HCT116 (cell line): ENCODE results near the gene PM20D2. TPM values are rescaled to one million over a fixed set of nuclear protein-coding genes. Genes with fewer than 3 reads are reported as not detected.

ENCODE experiments used
- ATAC-seq: fragments of 200-7000 bp; cut with Tn5 transposase; 2 replicates; pipeline ENCODE4 v1.9.1; 2020; ENCODE audit warnings: mild to moderate bottlenecking, moderate library complexity
- BruUV-seq: library from RNA; stranded (reverse); fragments of 400-500 nt; replicated peaks from 2 replicates; lab custom pipeline; 2021; lab: Mats Ljungman, UMichigan
- CTCF ChIA-PET: fragments of 300-600 bp; sonication (Branson Sonifier 250); formaldehyde crosslinking; loops from one replicate; lab custom pipeline; 2021; ENCODE audit warnings: antibody characterized with exemption; lab: Charles Lee
- POLR2A ChIA-PET: fragments of 300-600, 350-600 bp; sonication (Branson Sonifier 250); formaldehyde crosslinking; loops from one replicate; lab custom pipeline; 2021; ENCODE audit warnings: antibody characterized with exemption; lab: Charles Lee
- RAD21 ChIA-PET, 2 experiments: fragments of 300-600 bp; sonication (Branson Sonifier 250); formaldehyde crosslinking; loops; one replicate each; lab custom pipeline; 2023; ENCODE audit warnings: low total read pairs in 2 of 2; ENCODE audit not compliant: uncharacterized antibody in 2 of 2, unreplicated experiment in 2 of 2, low non-redundant PET in 1 of 2; lab: Charles Lee
- DNase-seq: peaks from one replicate; pipeline ENCODE4 v3.0.0-alpha.2; 2010; ENCODE audit warnings: low read depth, low spot score
- H2AFZ ChIP-seq: fragments of 200-600 bp; shearing (Covaris generic), sonication (generic); 2 replicates; pipeline ENCODE4 v1.6.1; 2017; ENCODE audit warnings: low read depth, mixed run types, mixed read lengths, antibody characterized with exemption, low read length; ENCODE audit not compliant: poor library complexity, severe bottlenecking
- H3K27ac ChIP-seq: 2 replicates; pipeline ENCODE4 v1.5.1; 2012; ENCODE audit warnings: low read depth, low read length
- H3K27me3 ChIP-seq: fragments of 200-600 bp; sonication (generic); 2 replicates; pipeline ENCODE4 v1.6.1; 2016; ENCODE audit warnings: mixed run types, low read length, mixed read lengths; ENCODE audit not compliant: insufficient read depth
- H3K36me3 ChIP-seq, 2 experiments: fragments of 200-500 bp in 1 of 2; fragments of 200-600 bp in 1 of 2; sonication (Bioruptor generic) in 1 of 2; sonication (generic) in 1 of 2; 2 replicates each; pipeline versions ENCODE4 v1.5.1 to v1.6.1; 2014 to 2016; ENCODE audit warnings: low read length in 2 of 2, inconsistent platforms in 1 of 2, mixed read lengths in 1 of 2, mixed run types in 1 of 2; ENCODE audit not compliant: insufficient read depth in 2 of 2, control insufficient read depth in 1 of 2
- H3K4me1 ChIP-seq, 2 experiments: fragments of 200-600 bp in 1 of 2; sonication (generic) in 1 of 2; 2 replicates each; pipeline versions ENCODE4 v1.5.1 to v1.6.1; 2012 to 2017; ENCODE audit warnings: low read length in 2 of 2, inconsistent platforms in 1 of 2, mild to moderate bottlenecking in 1 of 2, mixed read lengths in 1 of 2, mixed run types in 1 of 2, moderate library complexity in 1 of 2; ENCODE audit not compliant: insufficient read depth in 2 of 2, control insufficient read depth in 1 of 2
- H3K4me2 ChIP-seq: fragments of 200-600 bp; sonication (generic); 2 replicates; pipeline ENCODE4 v1.6.1; 2017; ENCODE audit warnings: mixed run types, low read length, mixed read lengths
- H3K4me3 ChIP-seq, 2 experiments: fragments of 200-600 bp in 1 of 2; sonication (generic) in 1 of 2; replicated peaks in 1 of 2; 2 replicates each; pipeline ENCODE4 v1.5.1; 2011 to 2016; ENCODE audit warnings: low read length in 2 of 2, control low read depth in 1 of 2, low read depth in 1 of 2, mild to moderate bottlenecking in 1 of 2, mixed read lengths in 1 of 2, mixed run types in 1 of 2
- H3K79me2 ChIP-seq: fragments of 200-600 bp; sonication (generic); 2 replicates; pipeline ENCODE4 v1.6.1; 2017; ENCODE audit warnings: mild to moderate bottlenecking, mixed run types, low read length, moderate library complexity, mixed read lengths; ENCODE audit not compliant: insufficient read depth
- H3K9ac ChIP-seq: fragments of 200-600 bp; sonication (generic); 2 replicates; pipeline ENCODE4 v1.6.1; 2016; ENCODE audit warnings: low read length, mixed read lengths
- H3K9me2 ChIP-seq: fragments of 200-600 bp; sonication (generic), shearing (Covaris generic); 2 replicates; pipeline ENCODE4 v1.6.1; 2017; ENCODE audit warnings: mixed run types, mild to moderate bottlenecking, moderate library complexity; ENCODE audit not compliant: insufficient read depth
- H3K9me3 ChIP-seq, 2 experiments: fragments of 200-500 bp in 1 of 2; fragments of 200-600 bp in 1 of 2; sonication (Bioruptor generic) in 1 of 2; sonication (generic) in 1 of 2; 2 replicates each; pipeline ENCODE4 v1.6.1; 2014 to 2017; ENCODE audit warnings: low read length in 2 of 2, mixed read lengths in 2 of 2, inconsistent platforms in 1 of 2, low read depth in 1 of 2, mild to moderate bottlenecking in 1 of 2, mixed run types in 1 of 2, moderate library complexity in 1 of 2; ENCODE audit not compliant: control insufficient read depth in 1 of 2, insufficient read depth in 1 of 2
- H4K20me1 ChIP-seq: fragments of 200-600 bp; sonication (generic), shearing (Covaris generic); 2 replicates; pipeline ENCODE4 v1.6.1; 2017; ENCODE audit warnings: mixed run types, mild to moderate bottlenecking, moderate library complexity; ENCODE audit not compliant: insufficient read depth
- EGR1 ChIP-seq: IDR thresholded peaks from 2 replicates; pipeline ENCODE4 v1.6.1; 2012; ENCODE audit warnings: low read depth
- JUND ChIP-seq: IDR thresholded peaks from 2 replicates; pipeline ENCODE4 v1.6.1; 2012
- POLR2AphosphoS5 ChIP-seq: IDR thresholded peaks from 2 replicates; pipeline ENCODE4 v1.6.1; 2011; ENCODE audit warnings: mild to moderate bottlenecking, low read depth, low read length, moderate library complexity
- RAD21 ChIP-seq: IDR thresholded peaks from 2 replicates; pipeline ENCODE4 v1.6.1; 2012; ENCODE audit warnings: low read depth, mild to moderate bottlenecking
- SIN3A ChIP-seq: IDR thresholded peaks from 2 replicates; pipeline ENCODE4 v1.6.1; 2012; ENCODE audit warnings: low read depth
- ZFX ChIP-seq: fragments of 450-650 bp; IDR thresholded peaks from 2 replicates; pipeline ENCODE4 v1.6.1; 2017
- ZNF274 ChIP-seq: fragments of 200-500 bp; sonication (Bioruptor generic); IDR thresholded peaks from 2 replicates; pipeline ENCODE4 v1.6.1; 2014; ENCODE audit warnings: mild to moderate bottlenecking, low read depth, low read length, inconsistent platforms
- intact Hi-C: fragments of 100-400 bp; cut with micrococcal nuclease; formaldehyde crosslinking; loops from 2 replicates; pipeline ENCODE4 v1.10.0; 2022
- total RNA-seq: library from RNA; stranded (reverse); gene quantifications from one replicate; pipeline ENCODE4 v1.2.1, GENCODE V29; 2021; ENCODE audit not compliant: unreplicated experiment
- TF ChIP-seq, protein P1 (sequence below): IDR thresholded peaks from 2 replicates; pipeline ENCODE4 v1.6.1; 2011; ENCODE audit warnings: mild to moderate bottlenecking, low read length, moderate library complexity; ENCODE audit not compliant: insufficient replicate concordance; ENCODE audit errors: extremely low read depth
- TF ChIP-seq, protein P2 (sequence below), 3 experiments: fragments of 200-600 bp in 1 of 3; sonication (generic) in 1 of 3; IDR thresholded peaks in 2 of 3; conservative IDR thresholded peaks in 1 of 3; 2 replicates each; pipeline ENCODE4 v1.5.1; 2012 to 2017; ENCODE audit warnings: low read depth in 2 of 3, low read length in 2 of 3, antibody characterized with exemption in 1 of 3, borderline replicate concordance in 1 of 3, control low read depth in 1 of 3, mild to moderate bottlenecking in 1 of 3, mixed read lengths in 1 of 3, mixed run types in 1 of 3, moderate library complexity in 1 of 3; ENCODE audit not compliant: insufficient read depth in 1 of 3
- TF ChIP-seq, protein P3 (sequence below): IDR thresholded peaks from 2 replicates; pipeline ENCODE4 v1.6.1; 2012
- TF ChIP-seq, protein P4 (sequence below): IDR thresholded peaks from 2 replicates; pipeline ENCODE4 v1.6.1; 2012

The PM20D2 gene
- total RNA-seq, 1 experiment from 2014 or later = 29.2 TPM

DNA sequence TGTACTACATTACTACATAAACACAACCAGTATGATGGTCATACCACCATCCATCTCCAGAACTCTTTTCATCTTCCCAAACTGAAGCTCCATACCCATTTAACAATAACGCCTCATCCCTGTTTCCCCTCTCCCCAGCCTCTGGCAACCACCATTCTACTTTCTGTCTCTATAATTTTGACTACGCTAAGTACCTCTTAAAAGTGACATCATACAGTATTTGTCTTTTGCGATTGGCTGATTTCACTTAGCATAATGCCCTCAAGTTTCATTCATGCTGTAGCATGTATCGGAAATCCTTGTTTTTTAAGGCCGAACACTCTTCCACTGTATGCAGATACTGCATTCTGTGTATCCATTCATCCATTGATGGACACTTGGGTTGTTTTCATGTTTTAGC lies 41.6 kb downstream of the PM20D2 start:
- RAD21 ChIA-PET = no interaction called here
- no peak for ATAC-seq

More for the DNA sequence above, 41.6 kb downstream of the PM20D2 start:
- no peaks in the 10 kb centered on the region for H3K4me1 ChIP-seq
- H3K9ac ChIP-seq = no peak overlapping the region
- DNase-seq = no peak
- H3K9me2 ChIP-seq = no peaks in the 10 kb centered on the region
- H3K27ac ChIP-seq = no peak overlapping the region
- no peaks in the 10 kb centered on the region for H3K36me3 ChIP-seq
- no peak overlapping the region for H2AFZ ChIP-seq
- H3K4me3 ChIP-seq = no peak overlapping the region
- TF ChIP-seq, protein P1, sequence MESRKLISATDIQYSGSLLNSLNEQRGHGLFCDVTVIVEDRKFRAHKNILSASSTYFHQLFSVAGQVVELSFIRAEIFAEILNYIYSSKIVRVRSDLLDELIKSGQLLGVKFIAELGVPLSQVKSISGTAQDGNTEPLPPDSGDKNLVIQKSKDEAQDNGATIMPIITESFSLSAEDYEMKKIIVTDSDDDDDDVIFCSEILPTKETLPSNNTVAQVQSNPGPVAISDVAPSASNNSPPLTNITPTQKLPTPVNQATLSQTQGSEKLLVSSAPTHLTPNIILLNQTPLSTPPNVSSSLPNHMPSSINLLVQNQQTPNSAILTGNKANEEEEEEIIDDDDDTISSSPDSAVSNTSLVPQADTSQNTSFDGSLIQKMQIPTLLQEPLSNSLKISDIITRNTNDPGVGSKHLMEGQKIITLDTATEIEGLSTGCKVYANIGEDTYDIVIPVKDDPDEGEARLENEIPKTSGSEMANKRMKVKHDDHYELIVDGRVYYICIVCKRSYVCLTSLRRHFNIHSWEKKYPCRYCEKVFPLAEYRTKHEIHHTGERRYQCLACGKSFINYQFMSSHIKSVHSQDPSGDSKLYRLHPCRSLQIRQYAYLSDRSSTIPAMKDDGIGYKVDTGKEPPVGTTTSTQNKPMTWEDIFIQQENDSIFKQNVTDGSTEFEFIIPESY = no peak
- TF ChIP-seq POLR2AphosphoS5 (no peak), ZFX (no peak), EGR1 (no peak), RAD21 (no peak), SIN3A (no peak), ZNF274 (no peak), JUND (no peak)
- TF ChIP-seq, protein P2, sequence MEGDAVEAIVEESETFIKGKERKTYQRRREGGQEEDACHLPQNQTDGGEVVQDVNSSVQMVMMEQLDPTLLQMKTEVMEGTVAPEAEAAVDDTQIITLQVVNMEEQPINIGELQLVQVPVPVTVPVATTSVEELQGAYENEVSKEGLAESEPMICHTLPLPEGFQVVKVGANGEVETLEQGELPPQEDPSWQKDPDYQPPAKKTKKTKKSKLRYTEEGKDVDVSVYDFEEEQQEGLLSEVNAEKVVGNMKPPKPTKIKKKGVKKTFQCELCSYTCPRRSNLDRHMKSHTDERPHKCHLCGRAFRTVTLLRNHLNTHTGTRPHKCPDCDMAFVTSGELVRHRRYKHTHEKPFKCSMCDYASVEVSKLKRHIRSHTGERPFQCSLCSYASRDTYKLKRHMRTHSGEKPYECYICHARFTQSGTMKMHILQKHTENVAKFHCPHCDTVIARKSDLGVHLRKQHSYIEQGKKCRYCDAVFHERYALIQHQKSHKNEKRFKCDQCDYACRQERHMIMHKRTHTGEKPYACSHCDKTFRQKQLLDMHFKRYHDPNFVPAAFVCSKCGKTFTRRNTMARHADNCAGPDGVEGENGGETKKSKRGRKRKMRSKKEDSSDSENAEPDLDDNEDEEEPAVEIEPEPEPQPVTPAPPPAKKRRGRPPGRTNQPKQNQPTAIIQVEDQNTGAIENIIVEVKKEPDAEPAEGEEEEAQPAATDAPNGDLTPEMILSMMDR (IDR thresholded peaks at IDR 0.05 in 2 of 3, conservative IDR thresholded peaks at IDR 0.05 in 1 of 3; ENCODE audit: borderline replicate concordance in 1 of 3, insufficient read depth in 1 of 3, low read depth in 2 of 3, low read length in 2 of 3) = no peak
- TF ChIP-seq, protein P3, sequence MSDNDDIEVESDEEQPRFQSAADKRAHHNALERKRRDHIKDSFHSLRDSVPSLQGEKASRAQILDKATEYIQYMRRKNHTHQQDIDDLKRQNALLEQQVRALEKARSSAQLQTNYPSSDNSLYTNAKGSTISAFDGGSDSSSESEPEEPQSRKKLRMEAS = no peak
- TF ChIP-seq, protein P4, sequence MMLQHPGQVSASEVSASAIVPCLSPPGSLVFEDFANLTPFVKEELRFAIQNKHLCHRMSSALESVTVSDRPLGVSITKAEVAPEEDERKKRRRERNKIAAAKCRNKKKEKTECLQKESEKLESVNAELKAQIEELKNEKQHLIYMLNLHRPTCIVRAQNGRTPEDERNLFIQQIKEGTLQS = no peak
- ChIA-PET POLR2A (no interaction called here), CTCF (no interaction called here)
- H3K9me3 ChIP-seq = no peaks in the 10 kb centered on the region
- no TSS peak for BruUV-seq
- H3K4me2 ChIP-seq = no peak overlapping the region
- H4K20me1 ChIP-seq = no peaks in the 10 kb centered on the region
- no peaks in the 10 kb centered on the region for H3K79me2 ChIP-seq
- intact Hi-C loops = no loop called here
- no peaks in the 10 kb centered on the region for H3K27me3 ChIP-seq
